ENCODE results near the gene NR2C2. TPM values are rescaled to one million over a fixed set of nuclear protein-coding genes. Genes with fewer than 3 reads are reported as not detected.

NR2C2 gene
- total and polyA plus RNA-seq, 2 of the 13 experiments (the other 11 are each of a cell fraction or from before 2014, with no cell fraction given), result 7.8 to 11.8 TPM

GRCh38 chr3:14997941-14998340 lies 50.6 kb downstream of the NR2C2 start:
- ChIA-PET POLR2A (no interaction called here), CTCF (ENCODE audit: low intra/inter-chr PET ratio, low total read pairs) (no interaction called here)
- no peaks in the 10 kb centered on the region for H3K9me3 ChIP-seq (ENCODE audit: low read length)
- no peaks in the 10 kb centered on the region for H3K27me3 ChIP-seq (ENCODE audit: control insufficient read depth in 1 of 2, insufficient read depth in 2 of 2, low read length in 2 of 2)
- in situ Hi-C loops (cut with HindIII; ENCODE audit: extremely low pct_ligation_motif_present, low pct_unique_long_range_greater_than_20kb), result no loop called here
- DNase-seq (ENCODE audit: low spot score), result no peak
- ATAC-seq, result no peak
- no TSS peak for BruUV-seq (replicated peaks)
- no peaks in the 10 kb centered on the region for H4K20me1 ChIP-seq (ENCODE audit: insufficient read depth, low read length)
- no peak for FAIRE-seq
- WGBS (ENCODE audit: low lambda C conversion rate), result 93% methylated on average over 1 of the region's 1 CpG
- no peak overlapping the region for H2AFZ ChIP-seq (ENCODE audit: low read length)
- no peak overlapping the region for H3K4me2 ChIP-seq (ENCODE audit: low read depth, low read length)
- H3K4me3 ChIP-seq (replicated peaks in 1 of 3; ENCODE audit: insufficient read depth in 1 of 3, low read depth in 2 of 3, low read length in 3 of 3), result no peak overlapping the region
- H3K9ac ChIP-seq (ENCODE audit: insufficient read depth, low read depth, low read length), result no peak overlapping the region
- no peaks in the 10 kb centered on the region for H3K4me1 ChIP-seq (ENCODE audit: insufficient read depth, low read length)
- peaks cover 17% of the 10 kb centered on the region for H3K79me2 ChIP-seq (ENCODE audit: insufficient read depth, low read length)
- intact Hi-C loops (cut with micrococcal nuclease; ENCODE audit: unreplicated experiment), result no loop called here
- no peaks in the 10 kb centered on the region; a peak in 2 of 5 replicates for H3K36me3 ChIP-seq (replicated peaks in 1 of 2; ENCODE audit: control insufficient read depth in 1 of 2, insufficient read depth in 2 of 2, low read length in 2 of 2)
- no peak overlapping the region for H3K27ac ChIP-seq (ENCODE audit: extremely low read length, insufficient read depth, low read length)
- TF ChIP-seq DMAP1 (CRISPR knock-in tag; IDR thresholded peaks at IDR 0.05), result no peak
- TF ChIP-seq AKNA (CRISPR knock-in tag; IDR thresholded peaks at IDR 0.05; ENCODE audit: borderline replicate concordance), result no peak
- no peak for TF ChIP-seq ZNF850 (CRISPR knock-in tag; conservative IDR thresholded peaks at IDR 0.05)
- no peak for TF ChIP-seq ZNF446 (CRISPR knock-in tag; IDR thresholded peaks at IDR 0.05)
- TF ChIP-seq TFDP1 (CRISPR knock-in tag; IDR thresholded peaks at IDR 0.05; ENCODE audit: borderline replicate concordance), result no peak
- no peak for TF ChIP-seq NFRKB (IDR thresholded peaks at IDR 0.05)
- TF ChIP-seq KAT8 (CRISPR knock-in tag; IDR thresholded peaks at IDR 0.05), result no peak
- TF ChIP-seq EHMT2 (IDR thresholded peaks at IDR 0.05; ENCODE audit: borderline replicate concordance, low read depth, low read length), result no peak
- TF ChIP-seq PRDM4 (CRISPR knock-in tag; IDR thresholded peaks at IDR 0.05; ENCODE audit: borderline replicate concordance), result no peak
- no peak for TF ChIP-seq ZBTB43 (CRISPR knock-in tag; conservative IDR thresholded peaks at IDR 0.05)
- TF ChIP-seq STAT6 (CRISPR knock-in tag; IDR thresholded peaks at IDR 0.05; ENCODE audit: borderline replicate concordance), result no peak
- TF ChIP-seq NR2C2 (CRISPR knock-in tag; IDR thresholded peaks at IDR 0.05; ENCODE audit: borderline replicate concordance), result no peak
- no peak for TF ChIP-seq TEAD3 (CRISPR knock-in tag; optimal IDR thresholded peaks at IDR 0.05; ENCODE audit: borderline replicate concordance)
